HPDE6-E6E7 (cell line): ENCODE data around the gene DOP1B.
"Not testable (repeated sequence)": the region's sequence is repeated elsewhere in the genome, so short reads cannot be mapped to it uniquely, and the experiment has no call there.

Experiments
- DNase-seq: peaks from one replicate; pipeline ENCODE4 v3.0.0; 2011; ENCODE audit warnings: missing footprints; ENCODE audit errors: extremely low spot score

DOP1B gene

DNA sequence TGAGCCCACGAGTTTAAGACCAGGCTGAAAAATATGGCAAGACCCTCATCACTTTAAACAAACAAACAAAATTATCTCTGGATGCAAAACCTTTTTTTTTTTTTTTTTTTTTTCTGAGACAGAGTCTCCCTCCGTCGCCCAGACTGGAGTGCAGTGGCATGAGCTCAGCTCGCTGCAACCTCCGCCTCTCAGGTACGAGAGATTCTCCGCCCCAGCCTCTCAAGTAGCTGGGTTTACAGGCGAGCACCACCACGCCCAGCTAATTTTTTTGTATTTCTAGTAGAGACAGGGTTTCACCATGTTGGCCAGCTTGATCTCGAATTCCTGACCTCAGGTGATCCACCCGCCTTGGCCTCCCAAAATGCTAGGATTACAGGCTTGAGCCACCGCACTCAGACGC is 16.8 kb upstream of the DOP1B start:
- not testable (repeated sequence) for DNase-seq

DNA sequence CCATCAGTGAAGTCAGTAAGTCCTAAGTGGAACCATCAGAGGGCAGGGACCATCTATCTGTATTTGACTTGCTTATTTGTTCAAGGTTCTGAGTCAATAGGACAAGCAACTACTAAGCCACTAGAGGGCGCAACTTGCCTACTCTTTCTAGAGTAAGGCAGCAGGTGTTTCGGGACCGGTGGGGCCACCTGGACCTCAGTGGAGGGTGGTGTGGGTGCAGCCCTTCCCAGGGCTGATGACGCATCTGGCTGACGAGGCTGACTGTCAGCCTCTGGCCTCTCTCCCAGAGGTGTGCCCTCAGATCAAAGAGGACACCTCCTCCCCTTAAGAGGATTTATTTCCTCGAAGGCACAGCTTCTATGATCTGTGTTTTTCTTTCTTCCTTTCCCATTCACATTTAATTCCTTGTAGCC is 15.1 kb upstream of the DOP1B start:
- DNase-seq = peak; percentile 96

DNA sequence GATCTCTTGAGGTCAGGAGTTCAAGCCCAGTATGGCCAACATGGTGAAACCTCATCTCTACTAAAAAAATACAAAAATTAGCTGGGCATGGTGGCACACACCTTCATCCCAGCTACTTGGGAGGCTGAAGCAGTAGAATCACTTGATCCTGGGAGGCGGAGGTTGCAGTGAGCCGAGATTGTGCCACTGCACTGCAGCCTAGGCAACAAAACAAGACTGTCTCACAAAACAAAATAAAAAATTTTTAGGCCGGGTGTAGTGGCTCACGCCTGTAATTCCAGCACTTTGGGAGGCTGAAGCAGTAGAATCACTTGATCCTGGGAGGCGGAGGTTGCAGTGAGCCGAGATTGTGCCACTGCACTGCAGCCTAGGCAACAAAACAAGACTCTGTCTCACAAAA is 12.4 kb upstream of the DOP1B start:
- DNase-seq = not testable (repeated sequence)

DNA sequence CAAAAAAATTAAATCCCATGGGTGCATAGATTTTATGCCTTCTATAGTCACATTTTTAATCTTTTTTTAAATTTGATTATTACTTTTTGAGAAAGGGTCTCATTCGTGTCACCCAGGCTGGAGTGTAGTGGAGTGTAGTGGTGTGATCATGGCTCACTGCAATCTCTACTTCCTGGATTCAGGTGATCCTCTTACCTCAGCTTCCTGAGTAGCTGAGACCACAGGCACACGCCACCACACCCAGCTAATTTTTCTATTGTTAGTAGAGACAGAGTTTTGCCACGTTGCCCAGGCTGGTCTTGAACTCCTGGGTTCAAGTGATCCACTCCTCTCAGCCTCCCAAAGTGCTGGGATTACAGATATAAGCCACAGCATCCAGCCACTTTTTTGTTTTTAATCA is 11.4 kb upstream of the DOP1B start:
- DNase-seq = no peak

DNA sequence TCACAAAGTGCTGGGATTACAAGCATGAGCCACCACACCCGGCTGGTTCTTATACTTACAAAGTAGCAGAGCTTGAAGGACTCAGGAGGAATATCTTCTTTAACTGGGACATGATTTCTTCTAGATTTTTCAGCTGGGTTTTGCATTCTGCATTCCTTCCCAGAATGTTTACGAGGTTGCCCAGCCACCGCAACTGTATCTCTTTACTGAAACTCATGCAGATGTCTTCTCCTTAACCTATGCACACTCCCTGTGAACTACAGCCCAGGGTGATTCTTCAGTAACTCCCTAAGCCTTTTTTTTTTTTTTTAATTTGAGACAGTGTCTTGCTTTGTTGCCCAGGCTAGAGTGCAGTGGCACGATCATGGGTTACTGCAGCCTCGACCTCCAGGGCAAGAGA is 8.7 kb upstream of the DOP1B start:
- DNase-seq = no peak

DNA sequence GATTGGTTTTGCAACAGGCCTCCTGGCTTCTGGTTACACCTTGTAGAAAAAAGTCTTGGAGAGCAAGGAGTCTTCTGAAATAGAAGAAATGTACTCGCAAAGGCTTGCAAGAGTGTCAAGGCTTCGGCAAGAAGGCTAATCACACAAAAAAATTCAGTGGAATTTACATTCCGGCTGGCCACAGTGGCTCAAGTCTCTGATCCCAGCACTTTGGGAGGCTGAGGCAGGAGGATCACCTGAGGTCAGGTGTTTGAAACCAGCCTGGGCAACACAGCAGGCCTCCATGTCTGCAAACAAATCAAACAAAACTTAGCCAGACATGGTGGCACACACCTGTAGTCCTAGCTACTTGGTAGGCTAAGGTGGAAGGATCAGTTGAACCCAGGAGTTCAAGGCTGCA is 7.7 kb upstream of the DOP1B start:
- no peak for DNase-seq

DNA sequence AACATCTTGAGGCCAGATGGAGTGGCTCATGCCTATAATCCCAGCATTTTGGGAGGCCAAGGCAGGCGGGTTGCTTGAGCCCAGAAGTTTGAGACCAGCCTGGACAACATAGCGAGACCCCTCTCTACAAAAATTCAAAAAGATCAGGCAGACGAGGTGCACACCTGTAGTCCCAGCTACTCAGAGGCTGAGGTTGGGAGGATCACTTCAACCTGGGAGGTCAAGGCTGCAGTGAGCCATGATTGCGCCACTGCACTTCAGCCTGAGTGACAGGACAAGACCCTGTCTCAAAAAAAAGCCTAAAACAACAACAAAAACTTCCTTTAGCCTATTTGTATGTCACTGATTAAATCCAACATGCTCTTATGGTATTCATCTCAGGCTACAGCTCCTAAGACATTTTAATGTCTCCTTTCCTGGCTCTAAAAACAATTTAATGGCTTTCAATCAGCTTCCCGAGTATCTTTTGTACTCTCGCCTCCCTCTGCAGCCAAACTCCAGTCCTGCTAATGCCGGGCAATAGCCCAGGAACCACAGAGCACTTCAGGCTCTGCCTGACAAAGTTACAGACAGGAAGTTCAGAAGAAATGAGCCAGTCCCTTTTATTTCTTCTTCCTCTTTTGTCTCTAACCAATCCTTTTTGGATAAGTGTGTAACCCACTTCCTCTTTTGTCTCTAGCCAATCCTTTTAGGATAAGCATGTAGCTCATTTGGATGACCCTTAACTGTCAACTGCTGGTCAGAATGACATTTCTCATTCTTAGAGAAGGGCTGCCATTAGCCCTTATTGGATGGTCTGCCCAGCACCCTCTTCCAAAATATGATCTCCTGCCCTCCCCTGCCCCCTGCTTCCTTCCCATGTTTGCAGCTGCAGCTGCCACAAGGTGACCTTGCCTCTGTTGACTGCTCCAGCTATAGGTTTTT is 6.6 kb upstream of the DOP1B start:
- DNase-seq = no peak

DNA sequence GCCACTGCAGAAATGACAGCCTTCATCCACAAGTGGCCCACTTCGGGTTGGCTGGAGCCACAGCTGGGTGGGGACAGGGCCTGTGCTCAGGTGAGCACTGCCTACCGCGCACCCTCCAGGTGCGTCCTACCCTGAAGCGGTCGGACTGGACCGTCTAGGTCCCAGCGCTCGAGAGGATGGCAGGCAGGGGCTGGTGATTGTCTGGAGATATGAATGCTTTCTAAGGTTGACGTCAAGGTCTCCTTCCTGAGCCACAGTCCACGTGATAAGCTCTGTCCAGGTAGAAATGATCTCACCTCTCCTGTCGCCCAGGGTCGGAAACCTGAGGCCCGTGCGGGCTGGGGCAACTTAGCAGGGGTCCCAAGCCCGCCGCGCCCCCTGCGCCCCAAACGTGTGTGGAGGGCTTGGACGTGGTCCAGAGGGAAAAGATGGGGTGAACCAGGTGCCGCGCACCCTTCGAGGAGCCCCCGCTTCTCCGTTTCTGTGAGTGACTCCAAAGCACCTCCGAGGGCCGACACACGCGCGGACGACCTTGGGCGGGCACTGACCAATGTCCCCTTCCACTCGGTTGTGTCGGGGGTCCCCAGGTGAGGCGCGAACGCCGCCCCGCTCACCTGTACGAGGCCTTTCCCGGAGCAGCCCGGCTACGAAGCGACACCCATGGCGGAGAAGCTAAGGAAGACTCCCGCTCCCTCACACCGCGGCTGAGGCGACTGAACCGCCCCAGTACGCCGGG is 853 bp upstream of the DOP1B start:
- peak; percentile 67 for DNase-seq

DNA sequence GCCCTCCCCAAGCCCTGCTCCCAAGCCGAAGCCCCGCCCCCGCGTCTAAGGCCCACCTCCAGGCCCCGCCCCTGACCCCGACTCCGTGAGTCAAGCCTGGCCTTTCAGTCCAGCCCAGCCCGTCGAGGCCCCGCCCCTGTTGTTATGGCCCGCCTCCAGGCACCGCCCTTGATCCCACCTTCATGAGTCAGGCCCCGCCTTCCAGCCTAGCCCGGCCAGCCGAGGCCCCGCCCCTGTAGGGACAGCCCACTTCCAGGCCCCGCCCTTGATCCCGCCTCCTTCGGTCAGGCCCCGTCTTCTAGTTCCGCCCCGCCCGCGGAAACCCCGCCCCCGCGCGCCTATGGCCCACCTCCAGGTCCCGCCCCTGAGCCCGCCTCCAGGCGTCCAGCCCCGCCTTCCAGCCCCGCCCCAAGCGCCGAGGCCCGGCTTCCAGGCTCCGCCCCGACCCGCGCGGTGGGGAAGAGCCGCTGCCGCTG is 247 bp upstream of the DOP1B start:
- peak; percentile 95 for DNase-seq

DNA sequence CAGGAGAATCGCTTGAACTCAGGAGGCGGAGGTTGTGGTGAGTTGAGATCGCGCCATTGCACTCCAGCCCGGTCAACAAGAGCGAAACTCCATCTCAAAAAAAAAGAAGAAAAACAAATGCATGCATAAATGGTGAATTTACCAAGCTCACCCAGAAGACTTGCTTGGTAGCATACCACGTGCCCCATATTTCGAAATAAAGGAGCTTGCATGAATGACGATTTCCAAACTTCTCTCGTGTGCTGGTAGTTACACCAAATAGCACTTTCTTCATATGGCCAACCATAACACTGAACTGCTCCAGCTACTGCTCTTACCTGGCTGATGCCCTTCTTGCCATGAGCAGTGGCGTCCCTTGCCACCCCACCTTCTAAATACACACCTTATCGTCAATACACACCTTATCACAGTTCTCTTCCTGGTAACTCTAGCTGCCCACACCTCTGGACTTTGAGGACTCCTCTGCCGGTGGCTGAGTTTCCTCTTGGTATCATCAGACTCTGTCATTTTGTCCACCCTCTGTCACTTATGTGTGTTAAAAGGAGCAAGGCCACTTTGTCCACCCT is 2.8 kb downstream of the DOP1B start:
- no peak for DNase-seq

DNA sequence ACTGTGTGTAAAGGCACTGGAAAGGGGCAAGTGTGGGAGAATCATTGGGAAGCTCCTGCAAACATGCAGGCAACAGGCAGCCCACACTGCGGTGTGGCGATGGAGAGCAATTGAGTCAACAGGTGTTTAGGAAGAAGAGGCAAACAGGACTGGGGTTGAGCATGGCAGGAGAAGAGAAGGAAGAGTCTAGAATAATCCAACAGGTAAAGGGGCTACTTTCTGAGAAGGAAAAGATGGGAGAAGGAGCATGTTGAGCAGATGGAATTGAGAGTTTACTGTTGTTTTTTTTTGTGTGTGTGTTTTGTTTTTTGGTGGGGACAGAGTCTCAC is 4.2 kb downstream of the DOP1B start:
- no peak for DNase-seq

DNA sequence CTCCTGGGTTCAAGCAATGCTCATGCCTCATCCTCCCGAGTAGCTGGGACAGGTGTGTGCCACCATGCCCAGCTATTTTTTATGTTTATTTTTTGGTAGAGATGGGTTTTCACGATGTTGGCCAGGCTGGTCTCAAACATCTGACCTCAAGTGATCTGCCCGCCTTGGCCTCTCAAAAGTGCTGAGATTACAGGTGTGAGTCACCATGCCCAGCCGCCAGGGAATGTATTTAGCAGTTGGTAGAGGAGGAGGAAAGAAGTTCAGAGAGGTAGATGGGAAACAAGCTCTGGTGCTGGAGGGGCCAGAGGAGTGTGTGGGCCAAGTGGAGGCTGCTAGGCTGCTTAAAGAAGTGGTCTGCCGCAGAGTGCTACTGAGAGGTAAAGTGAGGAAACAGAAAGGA is 6.0 kb downstream of the DOP1B start:
- no peak for DNase-seq

DNA sequence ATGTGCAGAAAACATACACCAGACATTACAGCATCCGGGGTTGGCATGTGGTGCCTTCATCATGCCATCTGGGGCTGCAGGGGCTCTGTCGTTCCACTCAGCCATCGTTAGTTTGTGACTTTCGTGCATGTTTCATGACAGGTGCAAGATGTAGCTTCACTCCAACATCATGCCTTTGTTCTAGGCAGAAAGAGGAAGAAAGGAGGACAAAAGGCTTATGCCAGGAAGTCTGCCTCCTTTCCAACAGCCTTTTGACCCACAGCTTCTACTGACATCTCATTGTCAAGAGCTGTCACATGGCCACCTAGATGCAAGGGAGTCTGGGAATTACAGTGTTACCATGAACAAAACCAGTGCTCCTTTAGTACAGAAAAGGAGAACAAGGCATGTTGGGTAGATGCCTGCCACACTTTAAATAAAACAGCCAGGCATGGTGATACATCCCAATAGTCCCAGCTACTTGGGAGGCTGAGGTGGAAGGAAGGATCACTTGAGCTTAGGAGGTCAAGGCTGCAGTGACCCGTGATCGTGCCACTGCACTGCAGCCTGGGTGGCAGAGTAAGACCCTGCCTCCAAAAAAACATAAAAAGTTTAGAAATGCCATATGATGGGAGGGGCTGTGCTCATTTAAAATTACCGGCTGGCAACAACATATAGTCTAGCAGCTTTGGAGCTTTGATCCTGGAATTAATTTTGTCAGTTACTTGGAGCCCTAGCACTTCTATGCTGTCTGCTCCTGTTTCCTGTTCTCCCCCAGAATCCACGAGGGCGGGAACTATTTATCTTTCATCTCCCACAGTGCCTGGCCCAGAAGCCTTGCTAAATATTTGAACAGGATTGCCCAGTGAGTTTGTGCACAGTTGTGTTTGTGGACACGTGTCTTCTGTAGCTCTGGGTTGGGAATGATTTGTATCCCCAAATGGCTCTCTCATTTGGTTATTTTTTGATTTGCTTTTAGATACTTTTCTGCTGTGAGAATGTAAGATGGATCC is 7.4 kb downstream of the DOP1B start:
- DNase-seq = no peak

DNA sequence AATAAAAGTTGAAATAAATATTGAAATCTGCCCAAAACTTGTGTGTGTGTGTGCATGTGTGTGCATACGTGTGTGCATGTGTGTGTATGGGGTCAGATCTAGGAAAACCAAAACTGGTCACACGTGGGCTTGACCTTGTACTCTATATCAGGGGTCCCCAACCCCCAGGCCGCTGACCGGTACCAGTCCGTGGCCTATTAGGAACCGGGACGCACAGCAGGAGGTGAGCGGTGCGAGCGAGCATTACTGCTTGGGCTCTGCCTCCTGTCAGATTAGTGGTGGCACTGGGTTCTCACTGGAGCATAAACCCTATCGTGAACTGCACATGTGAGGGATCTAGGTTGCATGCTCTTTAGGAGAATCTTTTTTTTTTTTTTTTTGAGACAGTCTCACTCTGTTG is 8.7 kb downstream of the DOP1B start:
- no peak for DNase-seq

DNA sequence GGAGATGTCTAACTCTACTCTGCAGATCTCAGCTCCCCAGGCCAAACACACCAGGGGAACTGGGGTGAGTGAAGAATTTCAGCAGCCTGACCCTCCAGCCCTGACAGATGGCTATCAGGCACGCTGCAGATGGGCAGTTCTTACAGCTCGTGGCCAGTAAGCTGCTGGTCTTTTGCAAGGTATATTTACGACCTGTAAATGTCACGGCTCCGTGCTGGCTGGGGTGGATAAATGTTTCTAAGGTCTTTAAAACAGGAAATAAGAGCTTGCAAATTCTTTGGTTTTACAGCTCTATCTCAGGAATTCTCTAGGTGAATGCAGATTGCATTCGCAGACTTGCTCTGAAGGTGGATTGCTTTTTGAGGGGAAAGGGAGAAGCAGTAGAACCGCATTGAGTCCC is 10.1 kb downstream of the DOP1B start:
- no peak for DNase-seq

DNA sequence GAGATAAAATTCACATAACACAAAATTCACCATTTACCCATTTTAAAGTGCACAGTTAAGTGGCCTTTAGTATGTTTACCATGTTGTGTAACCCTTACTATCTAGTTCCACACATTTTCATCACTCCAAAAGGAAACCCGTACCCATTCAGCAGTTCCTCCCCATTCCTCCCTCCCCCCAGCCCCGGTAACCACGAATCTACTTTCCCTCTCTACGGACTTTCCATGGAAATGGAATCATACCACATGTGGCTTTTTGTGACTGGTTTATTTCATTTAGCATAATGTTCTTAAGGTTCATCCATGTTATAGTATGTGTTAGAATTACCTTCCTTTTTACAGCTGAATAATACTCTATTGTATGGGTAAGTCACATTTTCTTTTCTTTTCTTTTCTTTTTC is 10.9 kb downstream of the DOP1B start:
- DNase-seq = no peak

DNA sequence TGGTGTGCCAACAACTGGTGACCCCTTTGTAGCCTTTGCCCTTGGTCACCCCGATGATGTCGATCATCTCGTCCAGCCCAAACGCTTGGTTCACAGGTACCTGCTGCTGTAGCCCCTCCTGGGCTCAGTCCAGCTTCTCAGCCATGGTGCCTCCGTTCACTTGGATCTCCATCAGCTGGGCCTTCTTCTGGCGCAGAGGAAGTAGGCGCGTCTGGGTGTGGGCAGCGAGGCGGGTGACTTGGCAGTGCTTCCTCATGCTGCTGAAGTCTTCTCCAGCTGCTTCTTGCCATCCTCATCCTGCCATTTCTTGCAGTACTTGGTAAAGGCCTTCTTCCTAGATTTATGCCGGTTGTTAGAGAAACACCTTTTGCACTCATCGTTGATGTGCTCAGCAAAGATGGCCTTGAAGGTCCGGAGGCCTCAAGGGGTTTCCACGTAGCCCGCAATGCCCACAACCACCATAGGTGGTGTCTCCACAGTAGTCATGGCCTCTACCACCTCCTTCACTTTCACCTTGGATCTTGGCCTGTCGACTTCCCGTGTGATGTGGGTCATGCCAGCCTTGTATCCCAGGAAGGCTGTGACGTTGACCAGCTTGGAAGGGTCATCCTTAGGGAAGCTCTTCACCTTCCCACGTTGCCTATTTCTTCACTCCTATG is 13.0 kb downstream of the DOP1B start:
- no peak for DNase-seq

DNA sequence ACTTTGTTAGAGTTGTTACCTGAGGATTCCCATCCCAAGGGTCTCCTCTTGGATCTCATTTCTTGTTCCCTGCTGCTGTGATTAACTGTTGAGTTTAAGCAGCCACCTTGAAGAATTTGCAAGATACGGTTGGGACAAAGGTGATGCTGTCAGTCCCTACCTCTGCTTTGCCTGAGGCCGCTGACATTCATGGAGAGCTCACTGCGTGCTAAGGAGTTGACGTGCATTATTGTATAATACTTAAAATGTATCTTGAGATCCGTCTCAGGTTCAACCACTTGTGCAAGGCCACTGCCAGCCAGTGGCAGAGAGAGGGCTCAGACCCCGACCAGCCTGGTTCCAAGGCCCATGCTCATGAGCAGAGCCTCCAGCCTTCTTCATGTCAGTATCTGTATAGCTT is 14.2 kb downstream of the DOP1B start:
- no peak for DNase-seq

DNA sequence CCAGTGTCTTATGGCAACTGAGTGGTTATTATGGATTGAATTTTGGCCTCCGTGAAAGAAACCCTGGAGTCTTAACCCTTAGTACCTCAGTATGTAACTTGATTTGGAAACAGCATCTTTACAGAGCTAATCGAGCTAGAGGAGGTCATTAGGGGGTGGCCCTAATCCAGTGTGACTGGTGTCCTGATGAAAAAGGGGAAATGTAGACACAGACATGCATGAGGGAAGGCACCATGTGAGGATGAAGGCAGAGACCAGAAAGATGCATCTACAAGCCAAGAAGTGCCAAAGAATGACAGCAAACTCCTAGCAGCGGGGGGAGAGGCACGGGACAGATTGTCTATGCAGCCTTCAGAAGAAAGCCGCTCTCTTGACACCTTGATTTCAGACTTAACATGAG is 14.7 kb downstream of the DOP1B start:
- no peak for DNase-seq

DNA sequence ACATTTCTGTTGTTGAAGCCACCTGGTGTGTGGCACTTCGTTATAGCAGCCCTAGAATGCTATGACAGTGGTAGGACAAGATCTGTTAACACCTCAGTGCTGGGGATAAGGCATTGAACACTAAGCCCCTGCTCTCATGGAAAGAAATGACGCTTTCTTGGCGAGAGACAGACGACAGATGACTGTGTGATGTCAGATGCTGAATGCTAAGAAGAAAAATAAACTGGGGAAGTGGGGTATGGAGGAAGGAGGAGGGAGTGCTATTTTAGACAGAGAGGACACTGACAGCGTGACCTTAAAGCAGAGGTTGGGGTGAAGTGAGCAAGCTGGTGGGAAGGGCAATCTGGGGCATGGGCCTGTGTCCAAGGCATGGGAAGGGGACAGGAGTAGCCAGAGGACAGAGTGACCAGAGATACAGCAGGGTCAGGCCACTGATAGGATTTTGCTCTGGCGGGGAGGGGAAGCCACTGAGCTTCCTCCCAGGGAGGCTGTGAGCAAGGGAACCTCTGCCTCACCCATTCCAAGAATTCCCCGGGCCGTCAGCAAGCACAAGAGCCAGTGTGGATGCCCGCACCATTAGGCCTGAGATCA is 15.2 kb downstream of the DOP1B start:
- no peak for DNase-seq

DNA sequence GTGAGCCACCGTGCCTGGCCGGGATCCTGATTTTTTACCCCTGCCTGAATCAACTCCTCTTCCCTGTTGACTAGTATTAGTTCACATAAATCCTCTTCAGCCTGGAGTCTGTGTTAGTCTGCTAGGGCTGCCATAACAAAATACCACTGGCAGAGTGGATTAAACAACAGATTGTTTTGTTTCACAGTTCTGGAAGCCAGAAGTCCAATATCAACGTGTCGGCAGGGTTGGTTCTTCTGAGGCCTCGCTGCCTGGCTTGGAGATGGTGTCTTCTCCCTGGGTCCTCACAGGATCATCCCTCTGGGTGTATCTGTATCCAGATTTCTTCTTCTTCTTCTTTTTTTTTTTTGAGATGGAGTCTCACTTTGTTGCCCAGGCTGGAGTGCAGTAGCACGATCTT is 18.2 kb downstream of the DOP1B start:
- DNase-seq = no peak
